ENCODE data around the gene EDN2.

The EDN2 gene

GRCh38 chr1:41519667-41520066, 35.2 kb upstream of the EDN2 start:
- TF ChIP-seq ZFP30 (CRISPR knock-in tag; IDR thresholded peaks at IDR 0.05) (no peak), TSHZ2 (CRISPR knock-in tag; IDR thresholded peaks at IDR 0.05) (no peak), GLIS3 (CRISPR knock-in tag; IDR thresholded peaks at IDR 0.05) (no peak), RARB (CRISPR knock-in tag; IDR thresholded peaks at IDR 0.05) (no peak), SNAI2 (CRISPR knock-in tag; IDR thresholded peaks at IDR 0.05) (no peak), ZFP3 (CRISPR knock-in tag; IDR thresholded peaks at IDR 0.05) (no peak), TCF4 (CRISPR knock-in tag; IDR thresholded peaks at IDR 0.05; ENCODE audit: borderline replicate concordance) (no peak), BACH2 (CRISPR knock-in tag; IDR thresholded peaks at IDR 0.05; ENCODE audit: borderline replicate concordance) (no peak), ARNTL (CRISPR knock-in tag; IDR thresholded peaks at IDR 0.05; ENCODE audit: borderline replicate concordance, low read depth) (no peak), OSR1 (CRISPR knock-in tag; IDR thresholded peaks at IDR 0.05) (no peak), PATZ1 (CRISPR knock-in tag; IDR thresholded peaks at IDR 0.05; ENCODE audit: borderline replicate concordance) (no peak), ZC3H10 (CRISPR knock-in tag; IDR thresholded peaks at IDR 0.05) (no peak)
- no peak for ATAC-seq

GRCh38 chr1:41518471-41518870, 34.0 kb upstream of the EDN2 start:
- ATAC-seq: no peak
- TF ChIP-seq TOX (CRISPR knock-in tag; IDR thresholded peaks at IDR 0.05; ENCODE audit: borderline replicate concordance) (no peak), ESRRG (CRISPR knock-in tag; IDR thresholded peaks at IDR 0.05) (no peak), RARB (CRISPR knock-in tag; IDR thresholded peaks at IDR 0.05) (no peak), POU6F1 (CRISPR knock-in tag; IDR thresholded peaks at IDR 0.05; ENCODE audit: borderline replicate concordance, low read depth) (no peak), CSRNP3 (CRISPR knock-in tag; IDR thresholded peaks at IDR 0.05) (no peak), ZFP30 (CRISPR knock-in tag; IDR thresholded peaks at IDR 0.05) (no peak), CSDC2 (CRISPR knock-in tag; IDR thresholded peaks at IDR 0.05) (no peak), ZC3H10 (CRISPR knock-in tag; IDR thresholded peaks at IDR 0.05) (no peak)

GRCh38 chr1:41517062-41517438, 32.6 kb upstream of the EDN2 start:
- no peak for TF ChIP-seq TSHZ2 (CRISPR knock-in tag; IDR thresholded peaks at IDR 0.05)
- no peak for TF ChIP-seq TOX (CRISPR knock-in tag; IDR thresholded peaks at IDR 0.05; ENCODE audit: borderline replicate concordance)
- TF ChIP-seq TCF4 (CRISPR knock-in tag; IDR thresholded peaks at IDR 0.05; ENCODE audit: borderline replicate concordance): no peak
- TF ChIP-seq OSR1 (CRISPR knock-in tag; IDR thresholded peaks at IDR 0.05): no peak
- TF ChIP-seq GLIS3 (CRISPR knock-in tag; IDR thresholded peaks at IDR 0.05): no peak
- TF ChIP-seq ZFP3 (CRISPR knock-in tag; IDR thresholded peaks at IDR 0.05): no peak
- TF ChIP-seq ZNF70 (CRISPR knock-in tag; IDR thresholded peaks at IDR 0.05): no peak
- TF ChIP-seq ZNF565 (CRISPR knock-in tag; conservative IDR thresholded peaks at IDR 0.05; ENCODE audit: low read depth): no peak
- TF ChIP-seq CSRNP3 (CRISPR knock-in tag; IDR thresholded peaks at IDR 0.05): no peak
- no peak for TF ChIP-seq CREB5 (CRISPR knock-in tag; IDR thresholded peaks at IDR 0.05; ENCODE audit: low read depth)
- TF ChIP-seq ISL1 (CRISPR knock-in tag; IDR thresholded peaks at IDR 0.05): no peak
- no peak for TF ChIP-seq ESRRG (CRISPR knock-in tag; IDR thresholded peaks at IDR 0.05)
- no peak for TF ChIP-seq BACH2 (CRISPR knock-in tag; IDR thresholded peaks at IDR 0.05; ENCODE audit: borderline replicate concordance)
- ATAC-seq: no peak

Measured in SK-N-SH treated with all-trans-retinoic acid at 6 μM for 48 hours (cell line).